ENCODE measurements around the gene ALG14.
"Not testable (repeated sequence)": the region's sequence is repeated elsewhere in the genome, so short reads cannot be mapped to it uniquely, and the experiment has no call there.

ALG14 gene

GRCh38 chr1:95005584-95005983, 67.2 kb downstream of the ALG14 start:
- no peak for DNase-seq

- DNase-seq: no peak
Measured at GRCh38 chr1:95004013-95004412, 68.7 kb downstream of the ALG14 start.

DNA sequence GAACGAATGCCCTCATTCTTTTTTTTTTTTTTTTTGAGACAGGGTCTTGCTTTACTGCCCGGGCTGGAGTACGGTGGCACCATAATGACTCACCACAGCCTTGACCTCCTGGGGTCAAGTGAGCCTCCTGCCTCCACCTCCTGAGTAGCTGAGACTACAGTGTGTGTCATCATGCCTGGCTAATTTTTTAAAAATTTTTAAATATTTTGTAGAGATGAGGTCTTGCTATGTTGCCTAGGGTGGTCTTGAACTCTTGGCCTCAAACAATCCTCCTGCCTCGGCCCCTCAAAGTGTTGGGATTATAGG, 69.4 kb downstream of the ALG14 start:
- DNase-seq: no peak

DNA sequence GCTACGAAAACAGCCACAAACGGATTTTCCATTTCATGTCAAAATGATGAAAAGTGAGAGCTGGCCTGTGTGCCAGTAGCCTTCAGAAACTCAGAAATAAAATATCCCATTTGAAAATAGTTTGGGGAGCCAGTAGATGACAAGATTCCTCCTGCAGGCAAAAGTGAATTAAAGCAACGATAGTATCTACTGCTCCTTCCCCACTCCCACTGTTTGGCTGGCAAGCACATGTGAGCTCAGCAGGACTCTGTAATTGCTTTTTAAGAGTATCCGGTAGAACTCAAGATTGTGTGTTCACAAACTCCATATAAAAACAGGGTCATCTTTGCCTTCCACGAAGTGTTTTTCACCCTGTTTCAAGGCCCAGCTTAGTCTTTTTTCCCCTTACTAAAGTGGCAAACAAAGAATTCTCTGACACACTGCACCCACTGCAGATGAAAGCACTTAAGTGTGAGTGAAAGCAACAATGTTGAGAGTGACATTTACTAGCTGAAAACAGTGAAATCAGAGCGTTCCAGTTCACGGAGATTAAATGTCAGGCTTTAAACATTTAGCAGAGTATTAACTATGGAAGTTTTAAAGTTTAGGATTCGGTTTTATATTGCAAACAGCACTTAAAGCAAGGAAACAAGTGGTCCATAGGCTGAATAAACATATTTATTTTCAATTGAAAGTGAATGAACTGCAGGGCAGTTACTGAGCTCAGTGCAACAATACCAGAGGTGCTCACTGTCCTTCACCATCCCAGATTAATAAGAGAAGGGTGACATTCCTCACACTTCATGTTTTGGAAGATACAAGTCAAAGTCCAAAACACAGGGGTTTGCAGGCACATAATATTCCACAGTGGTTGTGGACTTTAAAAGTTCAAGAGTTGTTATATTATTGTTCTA, 70.0 kb downstream of the ALG14 start:
- no peak for DNase-seq

- DNase-seq: no peak
Measured at GRCh38 chr1:95002164-95002539, 70.6 kb downstream of the ALG14 start.

- no peak for DNase-seq
Measured at GRCh38 chr1:94999456-95000131, 73.2 kb downstream of the ALG14 start.

DNA sequence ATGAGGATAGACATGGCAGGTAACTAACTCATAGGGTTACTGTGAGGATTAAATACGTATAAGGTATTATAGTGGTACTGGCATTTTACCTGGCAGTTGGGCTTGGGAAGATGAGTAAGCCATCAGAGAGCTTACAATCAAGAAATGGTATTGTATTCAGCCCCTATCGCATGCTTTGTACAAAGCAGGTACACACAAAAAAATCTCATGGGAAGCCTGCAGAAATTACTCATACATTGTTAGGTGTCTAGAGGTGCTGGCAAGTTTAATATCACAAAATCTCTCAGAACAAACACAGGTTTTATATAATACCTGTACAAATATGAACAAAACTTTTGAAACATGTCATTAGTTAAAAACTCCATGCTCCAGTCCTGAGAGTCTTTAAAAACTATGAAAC, 74.0 kb downstream of the ALG14 start:
- no peak for DNase-seq

DNA sequence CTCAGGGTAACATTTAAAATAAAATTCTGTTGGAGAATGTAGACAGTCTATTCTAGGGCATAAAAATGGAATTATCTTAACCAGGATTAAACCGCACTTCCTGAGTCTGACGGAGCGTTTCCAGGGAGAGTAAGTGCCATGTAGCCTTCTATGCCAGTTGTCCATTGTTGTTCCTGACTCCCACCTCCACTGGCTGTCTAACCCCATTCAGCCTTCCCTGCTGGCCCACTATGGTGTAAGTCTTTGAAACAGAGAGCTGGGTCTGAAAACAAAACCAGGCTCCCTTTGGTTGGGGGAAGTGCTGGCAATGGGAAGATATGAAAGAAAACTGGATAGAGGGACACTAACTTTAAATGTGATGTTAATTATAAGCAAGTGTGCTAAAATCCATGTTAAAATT, 74.6 kb downstream of the ALG14 start:
- DNase-seq: no peak

- not testable (repeated sequence) for DNase-seq
Measured at GRCh38 chr1:94995536-94995935, 77.2 kb downstream of the ALG14 start.

- DNase-seq: no peak
Measured at GRCh38 chr1:94994805-94995204, 77.9 kb downstream of the ALG14 start.

DNA sequence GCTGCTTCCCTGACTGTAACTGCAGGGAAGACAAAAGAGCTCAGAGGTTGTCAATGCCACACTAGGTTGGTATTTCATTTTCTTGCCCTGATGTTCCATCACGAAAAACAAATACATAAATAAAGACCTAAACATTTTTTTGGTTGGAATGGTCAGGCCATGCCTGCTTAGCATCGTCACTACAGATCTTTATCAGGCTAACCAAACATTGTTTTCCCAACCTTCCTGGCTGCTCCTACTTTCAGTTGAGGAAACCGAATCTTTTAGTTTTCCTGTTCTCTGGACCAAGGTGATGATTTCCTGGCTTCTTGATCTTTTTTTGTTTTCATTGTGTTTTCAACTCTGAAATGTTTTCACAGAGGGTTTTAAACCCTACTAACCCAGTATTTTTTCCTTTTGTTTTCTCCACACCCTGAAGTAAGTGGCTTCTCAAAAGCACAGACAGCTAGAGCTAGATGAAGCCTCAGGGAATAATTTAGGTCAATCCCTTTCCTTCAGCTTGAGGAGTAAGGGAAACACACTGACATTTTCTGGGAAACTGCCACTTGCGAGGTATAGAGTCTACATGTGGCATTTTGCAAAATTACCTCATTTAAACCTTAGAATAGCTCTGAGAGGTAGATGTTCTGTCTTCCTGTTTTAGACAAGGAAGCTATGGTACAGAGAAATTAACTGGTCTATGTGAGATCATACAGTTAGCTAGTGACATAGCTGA, 78.7 kb downstream of the ALG14 start:
- DNase-seq: no peak

DNA sequence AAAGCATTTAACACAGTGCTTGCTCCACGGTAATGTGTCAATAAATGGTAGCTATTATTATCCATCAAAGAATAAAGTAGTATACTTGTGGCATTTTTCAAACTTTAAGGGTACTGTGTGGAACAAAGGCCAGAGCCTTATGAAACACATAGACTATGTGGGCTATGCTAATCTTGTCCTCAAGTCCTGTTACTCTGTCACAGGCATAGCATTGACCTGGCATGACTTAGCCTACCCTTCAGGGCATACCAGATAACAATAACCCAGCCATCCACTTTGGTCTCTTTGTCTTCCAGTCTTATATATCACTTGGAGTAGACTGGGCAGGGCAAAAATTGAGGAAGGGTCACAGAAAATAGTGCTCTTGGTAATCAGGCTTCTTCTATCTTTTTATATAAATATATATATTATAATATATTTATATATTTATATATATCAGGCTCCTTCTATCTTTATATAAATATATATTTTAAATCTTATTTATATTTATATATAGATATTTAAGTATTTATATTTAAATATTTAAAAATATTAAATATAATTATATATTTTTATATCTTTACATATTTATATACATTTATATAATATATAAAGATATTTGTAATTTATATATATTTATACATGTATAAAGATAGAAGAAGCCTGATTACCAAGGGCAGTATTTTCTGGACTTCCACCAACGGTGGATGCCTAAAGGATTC, 79.7 kb downstream of the ALG14 start:
- no peak for DNase-seq

GRCh38 chr1:94992161-94992560, 80.6 kb downstream of the ALG14 start:
- no peak for DNase-seq

- DNase-seq: no peak
Measured at GRCh38 chr1:94989911-94990473, 82.8 kb downstream of the ALG14 start.

DNA sequence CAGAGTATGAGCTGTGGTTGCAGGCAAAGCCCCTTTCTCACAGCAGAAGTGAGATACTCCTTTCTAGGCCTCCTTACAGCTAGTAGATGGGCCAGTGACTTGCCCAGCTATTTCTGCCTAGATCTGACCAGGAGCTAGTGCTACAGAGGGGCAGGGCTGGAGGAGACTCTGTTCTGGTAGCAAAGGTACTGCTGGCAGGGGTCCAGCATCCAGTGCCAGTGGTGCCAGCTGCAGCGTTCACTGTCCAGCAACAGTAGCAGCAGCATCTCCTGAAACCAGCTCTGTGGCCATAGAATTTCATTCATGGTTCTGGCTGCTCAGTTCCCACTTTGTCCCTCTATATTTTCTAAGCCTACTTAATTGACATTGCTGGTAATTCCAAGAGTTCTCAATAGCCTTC, 83.4 kb downstream of the ALG14 start:
- DNase-seq: no peak

- no peak for DNase-seq
Measured at GRCh38 chr1:94988356-94988755, 84.4 kb downstream of the ALG14 start.

GRCh38 chr1:94986783-94987182, 86.0 kb downstream of the ALG14 start:
- no peak for DNase-seq

DNA sequence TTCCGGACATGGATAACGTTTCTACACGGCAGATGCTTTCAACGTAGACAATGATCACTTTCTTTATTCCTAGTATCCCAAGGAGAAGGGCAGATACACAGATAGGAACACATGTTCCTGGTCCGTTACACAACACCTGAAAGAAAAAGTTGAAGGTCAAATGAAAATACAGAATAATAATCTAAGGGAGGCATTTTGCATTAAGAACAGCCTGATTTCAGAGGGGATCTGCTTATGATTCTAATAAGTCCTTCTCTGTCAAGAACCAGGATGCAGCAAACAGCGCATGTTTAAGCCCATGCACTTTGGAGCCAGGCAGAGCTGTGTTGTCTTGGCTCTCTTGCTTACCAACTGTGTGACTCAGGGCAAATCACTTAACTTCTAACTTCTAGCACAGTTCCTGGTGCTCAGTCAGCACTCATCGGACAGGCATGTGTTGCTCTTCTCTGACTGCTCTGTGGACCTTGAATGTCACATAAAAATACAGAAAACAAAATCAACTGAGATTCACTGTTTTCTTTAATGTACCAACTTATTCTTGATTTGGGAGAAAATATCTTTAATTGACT, 89.5 kb downstream of the ALG14 start:
- no peak for DNase-seq

- DNase-seq: no peak
Measured at GRCh38 chr1:94982398-94982797, 90.4 kb downstream of the ALG14 start.

DNA sequence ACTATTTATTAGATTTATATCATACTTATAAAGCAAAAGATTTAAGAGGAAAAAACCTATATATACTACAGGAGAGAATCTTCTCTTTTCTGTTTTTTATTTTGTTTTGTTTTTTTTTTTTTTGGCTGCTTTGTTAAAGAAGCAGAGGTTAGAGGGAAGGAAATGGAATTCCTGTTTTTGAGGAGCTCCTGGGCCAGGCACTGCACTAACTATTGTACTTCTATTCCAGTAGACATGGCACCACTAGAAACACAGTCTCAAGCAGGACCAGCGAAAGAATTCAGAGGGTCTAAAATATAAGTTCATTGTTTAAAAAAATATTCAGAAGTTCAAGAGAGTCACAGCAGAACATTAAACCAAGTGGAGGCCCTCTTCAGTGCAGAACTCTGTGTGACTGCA, 91.2 kb downstream of the ALG14 start:
- no peak for DNase-seq

- DNase-seq: no peak
Measured at GRCh38 chr1:94980582-94981574, 91.9 kb downstream of the ALG14 start.
